GM12878 (cell line): ENCODE data around the gene POLR1F.

Experiments
- CBFB ChIP-seq: IDR thresholded peaks from 2 replicates; pipeline ENCODE4 v1.6.1; 2016; ENCODE audit warnings: antibody characterized with exemption, low read depth
- SREBF2 ChIP-seq: IDR thresholded peaks from 2 replicates; pipeline ENCODE4 v1.6.1; 2012; ENCODE audit warnings: mild to moderate bottlenecking, low read length
- TF ChIP-seq, protein P1 (sequence below), 3 experiments: IDR thresholded peaks in 2 of 3; conservative IDR thresholded peaks in 1 of 3; 2 replicates each; pipeline ENCODE4 v1.5.1; 2011; ENCODE audit warnings: low read depth in 3 of 3, low read length in 3 of 3, mild to moderate bottlenecking in 3 of 3, control low read depth in 2 of 3, moderate library complexity in 2 of 3, inconsistent platforms in 1 of 3, mixed read lengths in 1 of 3; ENCODE audit not compliant: control insufficient read depth in 2 of 3, insufficient read depth in 1 of 3; ENCODE audit errors: extremely low read depth in 1 of 3
- TF ChIP-seq, protein P2 (sequence below): fragments of 450-650 bp; IDR thresholded peaks from 2 replicates; pipeline ENCODE4 v1.6.1; 2017; ENCODE audit warnings: low read depth, mild to moderate bottlenecking, moderate library complexity

DNA sequence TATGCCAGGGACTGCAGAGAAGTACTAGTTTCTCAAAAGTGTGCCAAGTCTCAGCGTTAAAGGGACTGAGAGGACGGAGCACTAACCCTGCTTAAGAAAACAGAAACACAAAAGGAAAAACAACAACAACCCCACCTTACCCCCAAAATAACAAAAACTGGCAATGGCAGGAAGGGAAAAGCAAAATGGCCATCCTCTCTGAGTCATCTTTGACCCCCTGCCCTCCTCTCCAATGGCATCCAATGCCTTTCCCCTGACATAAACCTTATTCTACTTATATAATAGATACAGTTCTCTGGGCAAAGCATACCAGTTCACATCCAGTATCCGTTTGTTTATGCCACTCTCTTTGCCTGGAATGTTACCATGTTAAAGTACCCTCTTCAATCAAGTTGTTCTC lies 1.6 kb downstream of the POLR1F start:
- TF ChIP-seq SREBF2 (no peak), CBFB (no peak)
- TF ChIP-seq, protein P1, sequence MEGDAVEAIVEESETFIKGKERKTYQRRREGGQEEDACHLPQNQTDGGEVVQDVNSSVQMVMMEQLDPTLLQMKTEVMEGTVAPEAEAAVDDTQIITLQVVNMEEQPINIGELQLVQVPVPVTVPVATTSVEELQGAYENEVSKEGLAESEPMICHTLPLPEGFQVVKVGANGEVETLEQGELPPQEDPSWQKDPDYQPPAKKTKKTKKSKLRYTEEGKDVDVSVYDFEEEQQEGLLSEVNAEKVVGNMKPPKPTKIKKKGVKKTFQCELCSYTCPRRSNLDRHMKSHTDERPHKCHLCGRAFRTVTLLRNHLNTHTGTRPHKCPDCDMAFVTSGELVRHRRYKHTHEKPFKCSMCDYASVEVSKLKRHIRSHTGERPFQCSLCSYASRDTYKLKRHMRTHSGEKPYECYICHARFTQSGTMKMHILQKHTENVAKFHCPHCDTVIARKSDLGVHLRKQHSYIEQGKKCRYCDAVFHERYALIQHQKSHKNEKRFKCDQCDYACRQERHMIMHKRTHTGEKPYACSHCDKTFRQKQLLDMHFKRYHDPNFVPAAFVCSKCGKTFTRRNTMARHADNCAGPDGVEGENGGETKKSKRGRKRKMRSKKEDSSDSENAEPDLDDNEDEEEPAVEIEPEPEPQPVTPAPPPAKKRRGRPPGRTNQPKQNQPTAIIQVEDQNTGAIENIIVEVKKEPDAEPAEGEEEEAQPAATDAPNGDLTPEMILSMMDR (IDR thresholded peaks at IDR 0.05 in 2 of 3, conservative IDR thresholded peaks at IDR 0.05 in 1 of 3; ENCODE audit: control insufficient read depth in 2 of 3, extremely low read depth in 1 of 3, insufficient read depth in 1 of 3, low read depth in 3 of 3, low read length in 3 of 3): no peak
- TF ChIP-seq, protein P2, sequence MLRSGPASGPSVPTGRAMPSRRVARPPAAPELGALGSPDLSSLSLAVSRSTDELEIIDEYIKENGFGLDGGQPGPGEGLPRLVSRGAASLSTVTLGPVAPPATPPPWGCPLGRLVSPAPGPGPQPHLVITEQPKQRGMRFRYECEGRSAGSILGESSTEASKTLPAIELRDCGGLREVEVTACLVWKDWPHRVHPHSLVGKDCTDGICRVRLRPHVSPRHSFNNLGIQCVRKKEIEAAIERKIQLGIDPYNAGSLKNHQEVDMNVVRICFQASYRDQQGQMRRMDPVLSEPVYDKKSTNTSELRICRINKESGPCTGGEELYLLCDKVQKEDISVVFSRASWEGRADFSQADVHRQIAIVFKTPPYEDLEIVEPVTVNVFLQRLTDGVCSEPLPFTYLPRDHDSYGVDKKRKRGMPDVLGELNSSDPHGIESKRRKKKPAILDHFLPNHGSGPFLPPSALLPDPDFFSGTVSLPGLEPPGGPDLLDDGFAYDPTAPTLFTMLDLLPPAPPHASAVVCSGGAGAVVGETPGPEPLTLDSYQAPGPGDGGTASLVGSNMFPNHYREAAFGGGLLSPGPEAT: no peak
